HepG2 (cell line): ENCODE measurements around the gene ECHS1. TPM values are rescaled to one million over a fixed set of nuclear protein-coding genes. Genes with fewer than 3 reads are reported as not detected.

ENCODE experiments used
- ASH2L ChIP-seq: fragments of 300-600, 200-600 bp; sonication (generic); IDR thresholded peaks from 2 replicates; pipeline ENCODE4 v1.7.0; 2017; ENCODE audit warnings: low read depth, mild to moderate bottlenecking, moderate library complexity, mixed read lengths, low read length; ENCODE audit not compliant: insufficient read length
- DBP ChIP-seq: sonication (generic); formaldehyde crosslinking; IDR thresholded peaks from 2 replicates; pipeline ENCODE4 v1.4.0; 2020; ENCODE audit warnings: missing genetic modification reagents; ENCODE audit errors: not compliant biosample characterization
- E2F1 ChIP-seq: sonication (generic); formaldehyde crosslinking; IDR thresholded peaks from 2 replicates; pipeline ENCODE4 v1.5.0; 2020; ENCODE audit warnings: missing genetic modification reagents
- HDAC6 ChIP-seq: fragments of 200-600 bp; sonication (generic); IDR thresholded peaks from 2 replicates; pipeline ENCODE4 v1.7.0; 2017; ENCODE audit warnings: mild to moderate bottlenecking, antibody characterized with exemption, low read length, low read depth
- HMGXB4 ChIP-seq, 2 experiments: sonication (generic) in 1 of 2; formaldehyde crosslinking in 1 of 2; IDR thresholded peaks; 2 replicates each; pipeline versions ENCODE4 v1.4.0 to v1.6.1; 2018 to 2020; ENCODE audit warnings: missing genetic modification reagents in 2 of 2, borderline replicate concordance in 1 of 2, low read depth in 1 of 2, mild to moderate bottlenecking in 1 of 2, missing biosample characterization in 1 of 2
- HOXA7 ChIP-seq: sonication (generic); formaldehyde crosslinking; IDR thresholded peaks from 2 replicates; pipeline ENCODE4 v1.8.1; 2022; ENCODE audit warnings: mild to moderate bottlenecking, missing genetic modification reagents, moderate library complexity
- MTA1 ChIP-seq: sonication (generic); formaldehyde crosslinking; IDR thresholded peaks from 2 replicates; pipeline ENCODE4 v1.4.0; 2020; ENCODE audit warnings: missing genetic modification reagents, mild to moderate bottlenecking, borderline replicate concordance
- NCOR1 ChIP-seq: fragments of 200-600 bp; sonication (generic); IDR thresholded peaks from 2 replicates; pipeline ENCODE4 v1.7.0; 2017; ENCODE audit warnings: antibody characterized with exemption, low read length, borderline replicate concordance
- NFIC ChIP-seq: IDR thresholded peaks from 2 replicates; pipeline ENCODE4 v1.6.1; 2012; ENCODE audit warnings: mild to moderate bottlenecking, low read length, inconsistent platforms
- NPAS2 ChIP-seq: sonication (generic); formaldehyde crosslinking; IDR thresholded peaks from 2 replicates; pipeline ENCODE4 v1.8.0; 2022; ENCODE audit warnings: mild to moderate bottlenecking, missing genetic modification reagents, borderline replicate concordance
- NR1H2 ChIP-seq: sonication (generic); formaldehyde crosslinking; IDR thresholded peaks from 2 replicates; pipeline ENCODE4 v1.8.1; 2022; ENCODE audit warnings: low read depth, missing genetic modification reagents, borderline replicate concordance
- RBM39 ChIP-seq: fragments of 200-400 bp; formaldehyde crosslinking; IDR thresholded peaks from one replicate; pipeline ENCODE4 v1.6.1; 2018; ENCODE audit warnings: antibody characterized with exemption, mild to moderate bottlenecking, low read depth, low read length; ENCODE audit not compliant: poor library complexity, severe bottlenecking
- SMAD1 ChIP-seq: sonication (generic); formaldehyde crosslinking; IDR thresholded peaks from 2 replicates; pipeline ENCODE4 v1.4.0; 2020; ENCODE audit warnings: missing genetic modification reagents, low read depth, mild to moderate bottlenecking, borderline replicate concordance
- SMYD3 ChIP-seq: sonication (generic); formaldehyde crosslinking; IDR thresholded peaks from 2 replicates; pipeline ENCODE4 v1.8.1; 2023; ENCODE audit warnings: mild to moderate bottlenecking, missing genetic modification reagents
- STAT6 ChIP-seq: sonication (generic); formaldehyde crosslinking; IDR thresholded peaks from 2 replicates; pipeline ENCODE4 v1.4.0; 2020; ENCODE audit warnings: missing genetic modification reagents, mild to moderate bottlenecking, borderline replicate concordance
- TFAP4 ChIP-seq: sonication (generic); IDR thresholded peaks from 2 replicates; pipeline ENCODE4 v1.6.1; 2016; ENCODE audit warnings: low read depth, borderline replicate concordance
- TMF1 ChIP-seq: sonication (generic); formaldehyde crosslinking; IDR thresholded peaks from 2 replicates; pipeline ENCODE4 v1.8.1; 2022; ENCODE audit warnings: low read depth, missing genetic modification reagents
- ZNF530 ChIP-seq: sonication (generic); formaldehyde crosslinking; IDR thresholded peaks from 2 replicates; pipeline ENCODE4 v1.5.0; 2020; ENCODE audit warnings: low read depth, mild to moderate bottlenecking, missing genetic modification reagents
- ZNF788 ChIP-seq: sonication (generic); formaldehyde crosslinking; IDR thresholded peaks from 2 replicates; pipeline ENCODE4 v1.5.0; 2020; ENCODE audit warnings: mild to moderate bottlenecking, missing genetic modification reagents, borderline replicate concordance
- polyA plus RNA-seq, 8 experiments: library from polyadenylated mRNA; depleted of rRNA in 3 of 8; stranded (reverse) in 7 of 8; unstranded in 1 of 8; fragments of >200 nt; fragmentation: Illumina TruSeq in 4 of 8; extraction: Trizol in 4 of 8; gene quantifications; 2 replicates each; pipeline versions ENCODE4 v1.2.1 to v1.2.3, GENCODE V29; 2011 to 2016; ENCODE audit warnings: low read depth in 4 of 8, missing spikeins in 1 of 8, mixed read lengths in 1 of 8; ENCODE audit not compliant: insufficient read depth in 1 of 8
- total RNA-seq, 5 experiments: library from RNA; depleted of rRNA; stranded (reverse); fragments of >200 nt; fragmentation: Illumina TruSeq; extraction: Trizol; gene quantifications; 2 replicates each; pipeline ENCODE4 v1.2.3, GENCODE V29; 2016; ENCODE audit warnings: low read depth in 1 of 5

Gene ECHS1
- total and polyA plus RNA-seq, 2 of the 13 experiments (the other 11 are each of a cell fraction or from before 2014, with no cell fraction given), result 32.7 to 195 TPM

- TF ChIP-seq HMGXB4 (CRISPR knock-in tag; IDR thresholded peaks at IDR 0.05; ENCODE audit: borderline replicate concordance in 1 of 2, low read depth in 1 of 2) (peak in 1 of 2 experiments; percentile 63; a peak in 2 of 4 replicates), NCOR1 (peak; percentile 99), DBP (CRISPR knock-in tag) (no peak), ZNF530 (CRISPR knock-in tag) (no peak), TMF1 (CRISPR knock-in tag) (no peak; the same call in 1 of the 2 replicates), MTA1 (CRISPR knock-in tag) (peak; percentile 68; the same call in 1 of the 2 replicates), STAT6 (no peak; the same call in 1 of the 2 replicates), ZNF788 (CRISPR knock-in tag) (peak; percentile 55; the same call in 1 of the 2 replicates), SMAD1 (CRISPR knock-in tag) (0 out of 2 replicates have a peak, but pooled peaks have one; percentile 26), ASH2L (peak; percentile 55), NR1H2 (CRISPR knock-in tag) (peak; percentile 82; the same call in 1 of the 2 replicates), E2F1 (CRISPR knock-in tag) (peak; percentile 31; the same call in 1 of the 2 replicates), SMYD3 (no peak; the same call in 1 of the 2 replicates), HOXA7 (CRISPR knock-in tag) (no peak), RBM39 (peak; percentile 38), NPAS2 (CRISPR knock-in tag) (no peak), HDAC6 (no peak), NFIC (no peak), TFAP4 (no peak)
Observed at GRCh38 chr10:133378251-133379096, 5.3 kb upstream of the ECHS1 start (continued).
